Stimulated activated CD4-positive, alpha-beta T cell treated with anti-CD3 and anti-CD28 coated beads, Interleukin-4, amount 100 ng/mL, for 48 hours (primary cell): ENCODE results near the gene WDR81.
"Not testable (repeated sequence)": the region's sequence is repeated elsewhere in the genome, so short reads cannot be mapped to it uniquely, and the experiment has no call there.

Experiments
- DNase-seq, 2 donors: peaks; one replicate each; pipeline ENCODE4 v3.0.0-alpha.2; 2020; ENCODE audit warnings: low read depth in 2 of 2

The WDR81 gene

GRCh38 chr17:1730326-1731193 lies 6.1 kb downstream of the WDR81 start:
- no peak for DNase-seq

- DNase-seq: no peak
These were observed 6.6 kb downstream of the WDR81 start for GRCh38 chr17:1731194-1731506.

GRCh38 chr17:1732241-1732832 lies 7.8 kb downstream of the WDR81 start:
- DNase-seq: no peak

DNA sequence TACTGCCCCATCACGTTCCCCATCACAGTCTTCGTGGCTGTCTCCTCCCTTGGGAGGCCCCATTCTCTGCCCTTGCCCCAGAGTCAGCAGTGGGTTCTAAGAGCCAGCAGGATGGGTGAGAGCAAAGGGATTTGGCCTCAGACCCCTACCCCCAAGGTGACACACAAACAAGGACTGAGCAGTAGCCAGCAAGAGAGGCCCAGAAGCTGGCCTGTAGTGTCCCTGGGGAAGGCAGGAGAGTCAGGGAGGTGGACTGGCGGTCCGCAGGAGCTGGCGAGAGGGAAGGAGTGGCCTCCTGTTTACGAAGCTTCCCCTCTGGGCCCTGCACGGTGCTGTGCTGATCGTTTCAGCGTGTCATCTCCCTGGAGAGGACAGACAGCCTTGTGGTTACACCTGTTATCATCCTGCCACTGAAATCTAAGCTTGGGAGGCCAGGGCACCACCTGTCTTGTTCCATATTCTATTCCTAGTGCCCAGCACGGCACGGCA lies 8.4 kb downstream of the WDR81 start:
- DNase-seq: no peak

- no peak for DNase-seq
These were observed 9.3 kb downstream of the WDR81 start for GRCh38 chr17:1733759-1734158.

- DNase-seq: no peak
These were observed 10.9 kb downstream of the WDR81 start for GRCh38 chr17:1735418-1735817.

GRCh38 chr17:1735834-1736347 lies 11.4 kb downstream of the WDR81 start:
- no peak for DNase-seq

DNA sequence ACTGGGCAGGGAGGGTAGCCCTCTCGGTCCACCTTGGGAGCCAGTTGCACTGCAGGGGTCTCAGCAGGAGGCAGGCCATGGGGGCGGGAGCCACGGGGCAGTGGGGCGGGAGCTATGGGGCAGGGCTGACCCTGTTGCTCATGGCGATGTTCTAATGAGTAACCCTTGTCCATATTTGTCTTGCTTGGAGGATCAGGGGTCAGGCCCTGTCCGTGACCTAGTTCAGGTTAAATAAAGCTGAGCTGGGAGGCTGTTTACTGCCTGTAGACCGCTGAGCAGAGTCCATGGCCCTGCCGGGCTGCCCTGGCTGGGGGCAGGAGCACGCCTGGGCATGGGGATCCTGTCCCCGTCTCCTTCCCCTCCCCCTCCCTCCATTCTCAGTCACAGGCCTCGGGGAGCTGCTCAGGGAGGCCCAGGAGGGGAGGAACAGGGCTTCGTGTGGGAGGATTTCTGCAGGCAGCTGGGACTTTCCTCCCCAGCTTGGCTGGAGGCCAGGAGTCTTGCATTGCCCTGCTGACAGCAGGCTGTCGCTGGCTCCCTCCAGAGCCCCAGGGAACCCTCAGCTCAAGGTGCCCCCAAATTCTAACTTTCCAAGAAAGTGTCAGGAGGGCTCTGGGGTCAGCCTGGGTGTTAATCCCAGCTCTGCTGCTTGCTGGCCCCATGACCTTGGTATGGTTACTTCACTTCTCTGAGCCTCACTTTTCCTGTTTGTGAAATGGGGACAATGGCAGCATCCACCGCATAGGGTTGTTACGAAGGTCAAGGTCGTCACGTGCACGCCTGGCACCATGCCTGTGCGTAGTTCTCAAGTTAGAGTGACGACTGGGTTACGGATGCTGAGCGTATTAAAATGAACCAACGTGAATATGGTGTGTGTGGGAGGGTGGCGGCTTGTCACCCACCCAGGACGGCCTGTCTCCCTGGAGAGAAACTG lies 12.1 kb downstream of the WDR81 start:
- DNase-seq: peak; percentile 47 to 63

GRCh38 chr17:1737531-1738291 lies 13.2 kb downstream of the WDR81 start:
- DNase-seq: no peak

DNA sequence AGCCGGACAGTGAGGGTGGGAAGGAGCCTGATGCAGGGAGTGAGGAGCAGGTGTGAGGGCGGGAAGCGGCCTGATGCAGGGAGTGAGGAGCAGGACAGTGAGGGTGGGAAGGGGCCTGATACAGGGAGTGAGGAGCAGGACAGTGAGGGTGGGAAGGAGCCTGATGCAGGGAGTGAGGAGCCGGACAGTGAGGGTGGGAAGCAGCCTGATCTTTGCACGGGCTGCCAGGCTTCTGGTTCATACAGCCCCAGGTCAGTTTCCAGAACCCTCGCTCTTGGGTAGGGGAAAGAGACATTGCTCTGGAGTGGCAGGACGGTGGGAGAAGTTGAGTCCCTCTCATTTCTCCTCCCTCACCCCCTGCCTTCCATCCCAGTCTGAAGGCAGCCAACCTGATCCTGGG lies 17.4 kb downstream of the WDR81 start:
- DNase-seq: not testable (repeated sequence)

DNA sequence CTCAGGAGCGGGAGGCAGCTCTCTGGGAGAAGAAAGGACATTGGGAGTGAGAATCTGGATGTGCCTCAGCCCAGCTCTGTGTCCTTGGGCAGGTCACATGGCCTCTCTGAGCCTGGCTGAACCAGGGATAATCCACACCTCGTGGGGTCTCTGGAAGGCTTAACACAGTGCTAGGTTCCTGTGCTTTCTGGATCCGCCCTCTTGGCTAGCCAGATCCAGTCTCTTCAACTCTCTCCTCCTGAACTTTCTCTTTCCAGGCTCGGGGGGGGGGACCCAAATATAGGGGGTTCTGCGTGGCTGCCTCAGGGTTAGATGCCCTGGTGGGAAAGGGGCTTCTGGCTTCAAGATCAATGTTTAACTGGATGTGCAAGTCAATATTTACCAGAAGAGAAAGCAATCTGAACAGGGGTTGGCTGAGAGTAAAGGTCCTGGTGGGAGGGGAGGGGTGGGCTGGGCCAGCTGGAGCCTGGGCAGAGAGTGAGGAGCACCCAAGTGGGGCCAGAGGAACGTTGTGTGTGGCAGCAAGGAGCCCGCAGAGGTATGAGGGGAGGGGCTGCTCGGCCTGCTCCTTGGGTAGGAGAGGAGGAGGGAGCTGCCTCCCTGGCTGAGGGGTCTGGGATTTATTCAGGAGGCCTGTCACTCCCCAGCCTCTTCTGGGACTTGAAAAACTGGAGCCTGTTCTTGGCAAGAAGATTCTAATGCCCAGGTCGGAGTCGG lies 18.0 kb downstream of the WDR81 start, which contains the start of gene SERPINF2:
SERPINF2 (plus strand) TSS at position 501 of the 717 bp plus-strand sequence. CDS start 2,125 bp downstream, outside the sequence.
- no peak for DNase-seq

DNA sequence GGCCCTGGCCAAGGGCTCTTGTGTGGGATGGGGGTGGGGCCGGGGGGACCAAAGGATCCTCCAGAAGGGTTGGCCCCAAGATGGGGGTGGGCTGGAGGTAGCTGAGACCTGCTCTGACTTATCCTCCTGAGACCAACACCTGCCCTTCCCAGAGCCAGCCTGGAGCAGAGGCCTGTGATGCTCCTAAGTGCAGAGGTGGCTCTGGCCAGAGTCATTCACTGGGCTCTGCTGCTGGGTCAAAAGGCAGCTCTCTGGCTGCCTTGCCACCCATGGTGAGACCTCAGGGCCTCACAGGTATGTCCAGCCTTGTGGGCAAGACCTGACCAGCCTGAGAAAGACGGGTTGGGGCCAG lies 18.6 kb downstream of the WDR81 start:
- no peak for DNase-seq

DNA sequence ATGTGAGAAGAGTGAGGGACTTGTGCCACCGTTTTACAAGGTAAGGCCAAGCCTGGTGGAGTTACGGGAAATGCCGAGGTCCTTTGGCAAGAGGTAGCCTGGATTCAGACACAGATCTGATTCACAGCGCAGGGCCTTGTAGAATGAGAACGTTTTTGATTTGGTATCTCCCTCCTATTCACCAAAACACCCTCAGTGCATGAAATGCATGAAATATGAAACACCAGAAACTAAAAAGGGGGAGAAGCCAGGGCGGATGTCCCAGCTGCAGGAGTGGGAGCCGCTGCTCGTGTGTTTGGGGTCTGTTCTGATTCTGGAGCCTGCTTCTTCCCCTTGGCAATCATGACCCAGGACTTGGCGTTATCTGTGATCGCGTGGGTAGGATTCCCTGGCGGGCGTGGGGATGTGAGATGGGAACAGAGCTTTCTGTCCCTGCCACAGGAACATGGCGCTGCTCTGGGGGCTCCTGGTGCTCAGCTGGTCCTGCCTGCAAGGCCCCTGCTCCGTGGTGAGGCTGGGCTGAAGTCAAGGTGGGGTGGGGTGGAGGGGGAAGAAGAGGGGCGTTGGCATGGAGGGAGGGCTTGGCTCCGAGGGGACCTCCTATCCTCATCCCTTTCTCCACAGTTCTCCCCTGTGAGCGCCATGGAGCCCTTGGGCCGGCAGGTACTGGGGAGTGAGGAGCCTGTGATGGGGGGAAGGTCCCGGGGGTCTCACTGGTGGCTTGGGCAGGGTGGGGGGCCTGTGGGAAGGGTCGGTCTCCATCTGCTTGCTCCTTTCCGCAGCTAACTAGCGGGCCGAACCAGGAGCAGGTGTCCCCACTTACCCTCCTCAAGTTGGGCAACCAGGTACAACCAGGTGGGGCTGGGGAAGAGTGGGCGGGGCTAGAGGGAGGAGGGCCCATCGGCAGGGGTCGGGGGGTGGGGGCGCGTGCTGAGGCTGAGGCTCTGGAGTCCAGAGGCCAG lies 20.3 kb downstream of the WDR81 start:
- DNase-seq: no peak

- DNase-seq: no peak
These were observed 21.1 kb downstream of the WDR81 start for GRCh38 chr17:1745513-1746020.

GRCh38 chr17:1746975-1747543 lies 22.6 kb downstream of the WDR81 start:
- DNase-seq: no peak

DNA sequence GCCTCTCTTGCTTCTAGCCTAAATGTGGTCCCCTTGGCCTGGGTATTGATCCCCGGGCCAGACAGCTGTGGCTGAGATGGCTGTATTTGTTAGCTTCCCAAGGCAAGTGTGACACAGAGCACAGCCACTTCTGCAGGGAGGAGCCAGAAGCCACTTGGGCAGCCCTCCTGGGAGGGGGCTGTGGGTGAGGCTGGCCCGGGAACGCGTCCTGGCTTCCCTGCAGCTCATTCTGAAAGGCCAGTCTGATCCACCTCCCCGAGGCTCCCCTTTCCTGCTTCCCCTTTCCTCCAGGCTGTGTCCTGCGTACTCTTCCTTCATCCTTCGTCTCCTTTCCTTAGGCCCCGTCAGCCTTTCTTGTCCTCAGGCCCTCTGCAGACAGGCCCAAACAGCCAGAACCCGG lies 26.1 kb downstream of the WDR81 start:
- no peak for DNase-seq

- no peak for DNase-seq
These were observed 28.1 kb downstream of the WDR81 start for GRCh38 chr17:1752425-1753262.
